ENCODE data around the gene SLC24A3.

SLC24A3 gene

GRCh38 chr20:19462491-19462890 is 250.0 kb downstream of the SLC24A3 start:
- H2AFZ ChIP-seq (ENCODE audit: low read length) = no peak overlapping the region

GRCh38 chr20:19463597-19463996 is 251.2 kb downstream of the SLC24A3 start:
- no peak overlapping the region for H2AFZ ChIP-seq (ENCODE audit: low read length)
- H3K9ac ChIP-seq (ENCODE audit: low read depth, low read length, poor library complexity) = no peak overlapping the region
- no peaks in the 10 kb centered on the region for H3K36me3 ChIP-seq (replicated peaks in 1 of 2; ENCODE audit: control insufficient read depth in 2 of 2, insufficient read depth in 2 of 2, low read length in 2 of 2)
- no peak overlapping the region for H3K14ac ChIP-seq (ENCODE audit: low read length)
- H3K18ac ChIP-seq (ENCODE audit: low read length) = no peak overlapping the region
- H2BK15ac ChIP-seq (ENCODE audit: low read length) = no peak overlapping the region
- H2BK120ac ChIP-seq (ENCODE audit: low read depth, low read length) = no peak overlapping the region
- H3K27me3 ChIP-seq (ENCODE audit: control insufficient read depth in 3 of 3, insufficient read depth in 3 of 3, low read depth in 1 of 3, low read length in 3 of 3) = no peaks in the 10 kb centered on the region
- no peak overlapping the region for H3K4ac ChIP-seq (ENCODE audit: low read length)
- H4K8ac ChIP-seq (ENCODE audit: low read depth, low read length) = no peak overlapping the region
- no peak for DNase-seq (ENCODE audit: low spot score)
- no peak overlapping the region for H3K4me3 ChIP-seq (ENCODE audit: low read length in 2 of 2)
- no CpG with 5 or more reads among the region's 4 CpGs for WGBS, 2 donors (ENCODE audit: extremely low coverage in 2 of 2, insufficient read length in 2 of 2, insufficient replicate concordance in 1 of 2)
- no peaks in the 10 kb centered on the region for H3K79me1 ChIP-seq (ENCODE audit: low read depth, low read length)
- H3K4me1 ChIP-seq (ENCODE audit: control insufficient read depth in 2 of 2, insufficient read depth in 1 of 2, low read depth in 1 of 2, low read length in 2 of 2) = no peaks in the 10 kb centered on the region
- no peaks in the 10 kb centered on the region for H3K9me3 ChIP-seq (replicated peaks in 1 of 2; ENCODE audit: control insufficient read depth in 2 of 2, insufficient read depth in 1 of 2, low read depth in 1 of 2, low read length in 2 of 2)
- no peak overlapping the region for H4K91ac ChIP-seq (ENCODE audit: low read depth, low read length, poor library complexity)
- no peak overlapping the region for H3K27ac ChIP-seq (replicated peaks; ENCODE audit: low read length)
- no peak overlapping the region for H3K23ac ChIP-seq (ENCODE audit: low read depth, low read length, poor library complexity)
- no peak overlapping the region for H2BK5ac ChIP-seq (ENCODE audit: low read length)
- H2AK5ac ChIP-seq (ENCODE audit: low read depth, low read length) = no peak overlapping the region
- H2BK12ac ChIP-seq (ENCODE audit: low read length) = no peak overlapping the region
- no peak overlapping the region for H3K4me2 ChIP-seq (ENCODE audit: insufficient read depth, low read length, poor library complexity, severe bottlenecking)

More at GRCh38 chr20:19462491-19462890, 250.0 kb downstream of the SLC24A3 start:
- Histone ChIP-seq H3K23ac (ENCODE audit: low read depth, low read length, poor library complexity) (peak overlapping the region; percentile 20), H2BK15ac (ENCODE audit: low read length) (no peak overlapping the region), H2BK5ac (ENCODE audit: low read length) (no peak overlapping the region), H3K18ac (ENCODE audit: low read length) (peak overlapping the region; percentile 8), H3K4ac (ENCODE audit: low read length) (no peak overlapping the region), H4K8ac (ENCODE audit: low read depth, low read length) (no peak overlapping the region), H3K9ac (ENCODE audit: low read depth, low read length, poor library complexity) (no peak overlapping the region), H3K36me3 (replicated peaks in 1 of 2; ENCODE audit: control insufficient read depth in 2 of 2, insufficient read depth in 2 of 2, low read length in 2 of 2) (no peaks in the 10 kb centered on the region), H3K27me3 (ENCODE audit: control insufficient read depth in 3 of 3, insufficient read depth in 3 of 3, low read depth in 1 of 3, low read length in 3 of 3) (no peaks in the 10 kb centered on the region), H3K4me1 (ENCODE audit: control insufficient read depth in 2 of 2, insufficient read depth in 1 of 2, low read depth in 1 of 2, low read length in 2 of 2) (no peaks in the 10 kb centered on the region), H3K4me2 (ENCODE audit: insufficient read depth, low read length, poor library complexity, severe bottlenecking) (no peak overlapping the region), H2BK12ac (ENCODE audit: low read length) (no peak overlapping the region), H4K91ac (ENCODE audit: low read depth, low read length, poor library complexity) (no peak overlapping the region), H2AK5ac (ENCODE audit: low read depth, low read length) (peak overlapping the region; percentile 23), H3K9me3 (replicated peaks in 1 of 2; ENCODE audit: control insufficient read depth in 2 of 2, insufficient read depth in 1 of 2, low read depth in 1 of 2, low read length in 2 of 2) (no peaks in the 10 kb centered on the region), H3K4me3 (ENCODE audit: low read length in 2 of 2) (no peak overlapping the region), H3K14ac (ENCODE audit: low read length) (no peak overlapping the region), H3K79me1 (ENCODE audit: low read depth, low read length) (no peaks in the 10 kb centered on the region), H2BK120ac (ENCODE audit: low read depth, low read length) (no peak overlapping the region), H3K27ac (replicated peaks; ENCODE audit: low read length) (no peak overlapping the region)
- DNase-seq (ENCODE audit: low spot score) = no peak
- WGBS, 2 donors (ENCODE audit: extremely low coverage in 2 of 2, insufficient read length in 2 of 2, insufficient replicate concordance in 1 of 2) = no CpG with 5 or more reads among the region's 6 CpGs

GRCh38 chr20:19465536-19465935 is 253.1 kb downstream of the SLC24A3 start:
- H3K79me1 ChIP-seq (ENCODE audit: low read depth, low read length) = no peaks in the 10 kb centered on the region
- no peak overlapping the region for H4K91ac ChIP-seq (ENCODE audit: low read depth, low read length, poor library complexity)
- H3K9me3 ChIP-seq (replicated peaks in 1 of 2; ENCODE audit: control insufficient read depth in 2 of 2, insufficient read depth in 1 of 2, low read depth in 1 of 2, low read length in 2 of 2) = no peaks in the 10 kb centered on the region
- no peak overlapping the region for H4K8ac ChIP-seq (ENCODE audit: low read depth, low read length)
- H2BK120ac ChIP-seq (ENCODE audit: low read depth, low read length) = no peak overlapping the region
- no peak overlapping the region for H3K23ac ChIP-seq (ENCODE audit: low read depth, low read length, poor library complexity)
- H3K18ac ChIP-seq (ENCODE audit: low read length) = no peak overlapping the region
- no peak overlapping the region for H3K9ac ChIP-seq (ENCODE audit: low read depth, low read length, poor library complexity)
- no peak overlapping the region for H3K27ac ChIP-seq (replicated peaks; ENCODE audit: low read length)
- H3K27me3 ChIP-seq (ENCODE audit: control insufficient read depth in 3 of 3, insufficient read depth in 3 of 3, low read depth in 1 of 3, low read length in 3 of 3) = no peaks in the 10 kb centered on the region
- H3K4me3 ChIP-seq (ENCODE audit: low read length in 2 of 2) = no peak overlapping the region
- no CpG with 5 or more reads among the region's 2 CpGs for WGBS, 2 donors (ENCODE audit: extremely low coverage in 2 of 2, insufficient read length in 2 of 2, insufficient replicate concordance in 1 of 2)
- H2BK12ac ChIP-seq (ENCODE audit: low read length) = no peak overlapping the region
- no peaks in the 10 kb centered on the region for H3K4me1 ChIP-seq (ENCODE audit: control insufficient read depth in 2 of 2, insufficient read depth in 1 of 2, low read depth in 1 of 2, low read length in 2 of 2)
- no peak overlapping the region for H2BK5ac ChIP-seq (ENCODE audit: low read length)
- no peaks in the 10 kb centered on the region for H3K36me3 ChIP-seq (replicated peaks in 1 of 2; ENCODE audit: control insufficient read depth in 2 of 2, insufficient read depth in 2 of 2, low read length in 2 of 2)
- no peak overlapping the region for H2BK15ac ChIP-seq (ENCODE audit: low read length)
- DNase-seq (ENCODE audit: low spot score) = no peak
- no peak overlapping the region for H3K4ac ChIP-seq (ENCODE audit: low read length)
- H2AFZ ChIP-seq (ENCODE audit: low read length) = no peak overlapping the region
- H3K14ac ChIP-seq (ENCODE audit: low read length) = no peak overlapping the region
- H2AK5ac ChIP-seq (ENCODE audit: low read depth, low read length) = no peak overlapping the region
- no peak overlapping the region for H3K4me2 ChIP-seq (ENCODE audit: insufficient read depth, low read length, poor library complexity, severe bottlenecking)

- Histone ChIP-seq H3K14ac (ENCODE audit: low read length) (no peak overlapping the region), H3K4me2 (ENCODE audit: insufficient read depth, low read length, poor library complexity, severe bottlenecking) (no peak overlapping the region), H2BK120ac (ENCODE audit: low read depth, low read length) (no peak overlapping the region), H3K79me1 (ENCODE audit: low read depth, low read length) (no peaks in the 10 kb centered on the region), H3K9ac (ENCODE audit: low read depth, low read length, poor library complexity) (no peak overlapping the region), H2BK5ac (ENCODE audit: low read length) (no peak overlapping the region), H2AK5ac (ENCODE audit: low read depth, low read length) (no peak overlapping the region), H3K18ac (ENCODE audit: low read length) (no peak overlapping the region), H3K36me3 (replicated peaks in 1 of 2; ENCODE audit: control insufficient read depth in 2 of 2, insufficient read depth in 2 of 2, low read length in 2 of 2) (no peaks in the 10 kb centered on the region), H3K27ac (replicated peaks; ENCODE audit: low read length) (no peak overlapping the region), H3K27me3 (ENCODE audit: control insufficient read depth in 3 of 3, insufficient read depth in 3 of 3, low read depth in 1 of 3, low read length in 3 of 3) (no peaks in the 10 kb centered on the region), H3K9me3 (replicated peaks in 1 of 2; ENCODE audit: control insufficient read depth in 2 of 2, insufficient read depth in 1 of 2, low read depth in 1 of 2, low read length in 2 of 2) (no peaks in the 10 kb centered on the region), H2AFZ (ENCODE audit: low read length) (no peak overlapping the region), H3K23ac (ENCODE audit: low read depth, low read length, poor library complexity) (no peak overlapping the region), H3K4ac (ENCODE audit: low read length) (no peak overlapping the region), H2BK12ac (ENCODE audit: low read length) (no peak overlapping the region), H3K4me3 (ENCODE audit: low read length in 2 of 2) (no peak overlapping the region), H4K8ac (ENCODE audit: low read depth, low read length) (no peak overlapping the region), H3K4me1 (ENCODE audit: control insufficient read depth in 2 of 2, insufficient read depth in 1 of 2, low read depth in 1 of 2, low read length in 2 of 2) (no peaks in the 10 kb centered on the region), H4K91ac (ENCODE audit: low read depth, low read length, poor library complexity) (no peak overlapping the region), H2BK15ac (ENCODE audit: low read length) (no peak overlapping the region)
- WGBS, 2 donors (ENCODE audit: extremely low coverage in 2 of 2, insufficient read length in 2 of 2, insufficient replicate concordance in 1 of 2) = no CpG with 5 or more reads among the region's 10 CpGs
- no peak for DNase-seq (ENCODE audit: low spot score)
These were observed 253.9 kb downstream of the SLC24A3 start for GRCh38 chr20:19466206-19466928.
